Measurements from ENCODE around the gene CWH43. TPM values are rescaled to one million over a fixed set of nuclear protein-coding genes. Genes with fewer than 3 reads are reported as not detected.

The CWH43 gene
- total and polyA plus RNA-seq, 12 donors, result not detected

GRCh38 chr4:48958582-48958981, 27.5 kb upstream of the CWH43 start:
- no peak for DNase-seq
- ATAC-seq, result no peak
- Histone ChIP-seq H3K9me3 (no peaks in the 10 kb centered on the region), H3K36me3 (no peaks in the 10 kb centered on the region), H3K27me3 (no peaks in the 10 kb centered on the region), H3K4me3 (no peak overlapping the region), H3K27ac (no peak overlapping the region), H3K4me1 (no peaks in the 10 kb centered on the region)
- TF ChIP-seq CTCF (IDR thresholded peaks at IDR 0.05), result no peak
- WGBS, 2 donors, result 67 to 73% methylated on average over 2 of the region's 2 CpGs
- intact Hi-C loops (cut with DNase I), result loop anchor here in 2 of 10 donors (5.0 to 10.0 kb wide), 2 partner anchors 54 to 381 kb away; partner anchors contain the start of gene OCIAD2 (in 1 of the 2)

- DNase-seq (no peak), ATAC-seq (no peak)
- intact Hi-C loops (cut with DNase I), result loop anchor here in 9 of 10 donors (5.0 to 10.0 kb wide), 7 partner anchors 176 to 516 kb away; partner anchors contain the start of gene FRYL (in 1 of the 9)
- no peaks in the 10 kb centered on the region for H3K9me3 ChIP-seq
- H3K4me3 ChIP-seq, result no peak overlapping the region
- WGBS, 2 donors, result 84 to 90% methylated on average over 3 of the region's 3 CpGs
- H3K36me3 ChIP-seq, result no peaks in the 10 kb centered on the region
- H3K4me1 ChIP-seq, result no peaks in the 10 kb centered on the region
- no peak for TF ChIP-seq CTCF (IDR thresholded peaks at IDR 0.05)
- no peaks in the 10 kb centered on the region for H3K27me3 ChIP-seq
- H3K27ac ChIP-seq, result no peak overlapping the region
These were observed 25.0 kb upstream of the CWH43 start for GRCh38 chr4:48960988-48961635.

GRCh38 chr4:48962636-48963035, 23.4 kb upstream of the CWH43 start:
- no peaks in the 10 kb centered on the region for H3K9me3 ChIP-seq
- no peak for TF ChIP-seq CTCF (IDR thresholded peaks at IDR 0.05)
- H3K36me3 ChIP-seq, result no peaks in the 10 kb centered on the region
- no peak for ATAC-seq
- H3K27ac ChIP-seq, result no peak overlapping the region
- DNase-seq, result no peak
- intact Hi-C loops (cut with DNase I), result loop anchor here in 9 of 10 donors (2.0 to 10.0 kb wide), 9 partner anchors 178 to 518 kb away; partner anchors contain the start of gene FRYL (in 1 of the 9)
- 87 to 89% methylated on average over 5 of the region's 5 CpGs for WGBS, 2 donors
- no peaks in the 10 kb centered on the region for H3K27me3 ChIP-seq
- H3K4me3 ChIP-seq, result no peak overlapping the region
- H3K4me1 ChIP-seq, result no peaks in the 10 kb centered on the region

GRCh38 chr4:48963042-48963679, 22.9 kb upstream of the CWH43 start:
- H3K9me3 ChIP-seq, result no peaks in the 10 kb centered on the region
- intact Hi-C loops (cut with DNase I), result loop anchor here in 9 of 10 donors (2.0 to 10.0 kb wide), 9 partner anchors 178 to 518 kb away; partner anchors contain the start of gene FRYL (in 1 of the 9)
- no peaks in the 10 kb centered on the region for H3K27me3 ChIP-seq
- DNase-seq, result peak; percentile 22 to 80
- H3K27ac ChIP-seq, result no peak overlapping the region
- peak; percentile 62 to 88 (median 80) for ATAC-seq
- TF ChIP-seq CTCF (IDR thresholded peaks at IDR 0.05), result peak; percentile 88 to 99 (median 96)
- no peaks in the 10 kb centered on the region for H3K4me1 ChIP-seq
- WGBS, 2 donors, result 15 to 18% methylated on average over 5 of the region's 5 CpGs
- no peaks in the 10 kb centered on the region for H3K36me3 ChIP-seq
- no peak overlapping the region for H3K4me3 ChIP-seq

Measured in heart right ventricle (tissue), 16 donors.